ENCODE results near the gene TTLL5.

TTLL5 gene

DNA sequence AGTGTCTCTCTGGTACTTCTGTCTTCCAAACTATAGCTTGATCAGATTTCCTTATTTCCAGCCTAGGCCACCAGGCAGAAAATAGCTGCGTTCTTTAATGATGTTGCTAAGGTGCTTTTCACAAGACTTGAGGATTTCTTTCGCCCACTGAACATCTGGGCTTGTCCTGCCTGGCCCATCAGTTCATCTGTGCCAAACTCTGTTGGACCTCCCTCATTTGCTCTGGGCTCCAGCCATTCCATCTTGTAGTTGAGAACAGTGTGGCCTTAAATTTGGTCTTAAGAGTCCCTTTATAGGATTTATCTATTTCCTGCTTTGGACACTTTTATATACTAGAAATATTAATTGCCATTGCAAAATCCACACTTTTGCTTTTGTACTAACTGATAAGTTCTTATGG lies 109.6 kb downstream of the TTLL5 start:
- POLR2A ChIA-PET = no interaction called here
- TF ChIP-seq LEF1 (IDR thresholded peaks at IDR 0.05; ENCODE audit: borderline replicate concordance) = no peak
- CTCF ChIA-PET = no interaction called here
- DNase-seq (ENCODE audit: extremely low spot score) = no peak

GRCh38 chr14:75771595-75771994 lies 110.5 kb downstream of the TTLL5 start:
- POLR2A ChIA-PET = no interaction called here
- DNase-seq (ENCODE audit: extremely low spot score) = no peak
- CTCF ChIA-PET = no interaction called here
- no peak for TF ChIP-seq SUZ12 (IDR thresholded peaks at IDR 0.05)

DNA sequence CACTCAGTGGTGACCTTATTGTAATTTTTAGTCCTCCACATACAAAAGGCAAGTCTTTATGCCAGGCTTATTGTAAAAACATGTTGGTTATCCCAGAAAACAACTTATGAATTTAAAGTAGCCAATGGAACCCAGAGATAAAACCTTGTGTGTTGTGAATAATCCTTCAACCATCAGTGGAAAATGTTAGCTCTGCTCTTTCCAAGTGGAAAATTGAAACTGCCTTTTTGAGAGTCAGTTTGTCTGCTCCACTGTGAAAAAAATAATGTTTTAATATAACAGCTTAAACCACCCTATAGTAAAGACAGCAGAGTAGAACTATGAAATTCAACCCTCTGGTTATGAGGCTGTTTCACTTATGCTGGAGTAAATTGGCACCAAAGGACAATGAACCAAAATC lies 112.0 kb downstream of the TTLL5 start:
- DNase-seq (ENCODE audit: extremely low spot score) = no peak
- TF ChIP-seq ZNF384 (IDR thresholded peaks at IDR 0.05) (no peak), BHLHE40 (IDR thresholded peaks at IDR 0.05; ENCODE audit: borderline replicate concordance) (no peak), TARDBP (IDR thresholded peaks at IDR 0.05) (no peak), FOXM1 (IDR thresholded peaks at IDR 0.05; ENCODE audit: borderline replicate concordance) (no peak)
- CTCF ChIA-PET = no interaction called here
- POLR2A ChIA-PET = no interaction called here

GRCh38 chr14:75781096-75781495 lies 120.0 kb downstream of the TTLL5 start:
- ChIA-PET POLR2A (no interaction called here), CTCF (no interaction called here)
- no peak for DNase-seq (ENCODE audit: extremely low spot score)
- TF ChIP-seq FOXM1 (IDR thresholded peaks at IDR 0.05; ENCODE audit: borderline replicate concordance) (no peak), FOXK2 (IDR thresholded peaks at IDR 0.05) (no peak), ELF4 (IDR thresholded peaks at IDR 0.05) (no peak), L3MBTL2 (conservative IDR thresholded peaks at IDR 0.05) (no peak), CTBP1 (IDR thresholded peaks at IDR 0.05; ENCODE audit: borderline replicate concordance) (no peak)
- TF ChIP-seq, protein P1, sequence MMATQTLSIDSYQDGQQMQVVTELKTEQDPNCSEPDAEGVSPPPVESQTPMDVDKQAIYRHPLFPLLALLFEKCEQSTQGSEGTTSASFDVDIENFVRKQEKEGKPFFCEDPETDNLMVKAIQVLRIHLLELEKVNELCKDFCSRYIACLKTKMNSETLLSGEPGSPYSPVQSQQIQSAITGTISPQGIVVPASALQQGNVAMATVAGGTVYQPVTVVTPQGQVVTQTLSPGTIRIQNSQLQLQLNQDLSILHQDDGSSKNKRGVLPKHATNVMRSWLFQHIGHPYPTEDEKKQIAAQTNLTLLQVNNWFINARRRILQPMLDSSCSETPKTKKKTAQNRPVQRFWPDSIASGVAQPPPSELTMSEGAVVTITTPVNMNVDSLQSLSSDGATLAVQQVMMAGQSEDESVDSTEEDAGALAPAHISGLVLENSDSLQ (IDR thresholded peaks at IDR 0.05) = no peak

DNA sequence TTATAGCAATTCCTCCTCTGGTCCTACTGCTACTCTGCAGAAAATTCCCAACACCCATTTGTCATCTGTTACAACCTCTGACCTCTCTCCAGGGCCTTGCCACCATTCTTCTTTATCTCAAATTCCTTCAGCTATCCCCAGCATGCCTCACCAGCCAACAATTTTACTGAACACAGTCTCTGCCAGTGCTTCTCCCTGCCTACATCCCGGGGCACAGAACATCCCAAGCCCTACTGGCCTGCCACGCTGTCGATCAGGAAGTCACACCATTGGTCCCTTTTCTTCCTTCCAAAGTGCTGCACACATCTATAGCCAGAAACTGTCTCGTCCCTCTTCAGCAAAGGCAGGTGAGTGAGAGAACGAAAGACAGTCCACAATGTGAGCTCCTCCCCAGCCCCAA lies 122.1 kb downstream of the TTLL5 start:
- ChIA-PET POLR2A (interaction anchor here (0.6 kb wide), 1 partner anchor 85 kb away, joined by 3 read pairs; no protein-coding TSS in a partner anchor), CTCF (no interaction called here)
- TF ChIP-seq FOXM1 (IDR thresholded peaks at IDR 0.05; ENCODE audit: borderline replicate concordance) (no peak), NFRKB (IDR thresholded peaks at IDR 0.05) (no peak), HDGF (IDR thresholded peaks at IDR 0.05; ENCODE audit: borderline replicate concordance) (no peak), BHLHE40 (IDR thresholded peaks at IDR 0.05; ENCODE audit: borderline replicate concordance) (no peak), L3MBTL2 (conservative IDR thresholded peaks at IDR 0.05) (no peak), FOXK2 (IDR thresholded peaks at IDR 0.05) (no peak), SP1 (IDR thresholded peaks at IDR 0.05) (no peak), ZNF384 (IDR thresholded peaks at IDR 0.05) (no peak), TARDBP (IDR thresholded peaks at IDR 0.05) (no peak), ELF4 (IDR thresholded peaks at IDR 0.05) (no peak)
- TF ChIP-seq, protein P1 (IDR thresholded peaks at IDR 0.05) = no peak
- DNase-seq (ENCODE audit: extremely low spot score) = no peak

DNA sequence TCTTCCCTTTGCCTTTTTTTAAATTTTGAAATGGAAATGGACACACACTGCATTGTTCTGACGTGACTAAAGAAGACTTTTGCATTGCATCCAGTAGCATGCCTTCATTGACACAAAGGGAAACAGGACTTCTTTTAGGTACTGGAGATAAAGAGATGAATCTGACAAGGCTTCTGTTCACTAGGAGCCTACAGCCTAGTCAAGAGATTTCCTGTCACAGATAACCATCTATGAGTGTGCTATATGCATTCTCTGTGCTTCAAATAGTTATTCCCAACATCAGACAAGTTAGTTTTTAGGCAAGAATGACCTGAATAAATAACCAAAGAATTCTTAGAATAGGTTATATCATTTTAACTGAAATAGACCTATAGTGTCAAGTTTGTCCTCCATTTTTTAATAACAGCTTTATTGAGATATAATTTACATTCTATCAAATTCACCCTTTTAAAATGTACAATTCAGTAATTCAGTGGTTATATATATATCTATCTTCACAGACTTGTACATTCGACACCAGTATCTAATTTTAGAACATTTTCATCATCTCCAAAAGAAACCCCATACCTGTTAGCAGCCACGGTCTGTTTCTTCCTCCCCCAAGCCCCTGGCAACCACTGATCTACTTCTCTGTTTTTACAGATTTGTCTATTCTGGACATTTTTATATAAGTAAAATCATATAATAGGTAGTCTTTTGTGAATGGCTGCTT lies 122.7 kb downstream of the TTLL5 start:
- no peak for TF ChIP-seq SP1 (IDR thresholded peaks at IDR 0.05)
- no peak for TF ChIP-seq ARNT (IDR thresholded peaks at IDR 0.05)
- TF ChIP-seq FOXK2 (IDR thresholded peaks at IDR 0.05) = no peak
- no peak for TF ChIP-seq FOXM1 (IDR thresholded peaks at IDR 0.05; ENCODE audit: borderline replicate concordance)
- no peak for TF ChIP-seq HDGF (IDR thresholded peaks at IDR 0.05; ENCODE audit: borderline replicate concordance)
- TF ChIP-seq BHLHE40 (IDR thresholded peaks at IDR 0.05; ENCODE audit: borderline replicate concordance) = no peak
- ChIA-PET CTCF (no interaction called here), POLR2A (no interaction called here)
- no peak for DNase-seq (ENCODE audit: extremely low spot score)

DNA sequence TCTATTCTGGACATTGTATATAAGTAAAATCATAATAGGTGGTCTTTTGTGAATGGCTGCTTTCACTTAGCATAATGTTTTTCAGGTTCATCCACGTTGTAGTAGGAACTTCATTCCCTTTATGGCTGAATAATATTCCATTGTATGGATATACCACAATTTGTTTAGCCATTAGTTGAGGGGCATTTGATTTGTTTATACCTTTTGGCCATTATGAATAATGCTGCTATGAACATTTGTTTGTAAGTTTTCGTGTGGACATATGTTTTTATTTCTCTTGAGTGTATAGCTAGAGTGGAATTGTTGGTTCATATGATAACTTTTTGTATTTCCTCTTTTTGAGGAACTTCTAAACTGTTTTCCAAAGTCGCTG lies 123.3 kb downstream of the TTLL5 start:
- no peak for DNase-seq (ENCODE audit: extremely low spot score)
- ChIA-PET POLR2A (no interaction called here), CTCF (no interaction called here)
- TF ChIP-seq HDGF (IDR thresholded peaks at IDR 0.05; ENCODE audit: borderline replicate concordance) = no peak
- no peak for TF ChIP-seq NFRKB (IDR thresholded peaks at IDR 0.05)
- TF ChIP-seq BHLHE40 (IDR thresholded peaks at IDR 0.05; ENCODE audit: borderline replicate concordance) = no peak

DNA sequence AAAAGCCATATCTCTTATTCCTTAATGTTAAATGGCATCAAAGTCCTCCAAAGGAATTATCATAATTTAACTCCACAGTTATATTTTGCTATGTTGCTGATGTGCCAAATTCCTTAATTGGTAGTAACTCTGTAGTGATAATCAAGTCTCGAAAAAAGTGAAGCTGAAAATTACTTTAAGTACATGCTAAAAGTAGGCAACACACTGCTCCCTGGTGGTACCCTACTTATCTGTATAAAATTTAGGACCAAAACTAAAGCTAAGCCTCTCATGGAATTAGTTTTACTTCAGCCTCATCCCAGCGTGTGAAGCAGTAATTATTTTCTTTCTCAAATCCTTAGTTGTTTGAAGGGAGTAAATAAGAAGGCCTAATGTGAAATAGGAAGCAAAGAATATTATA lies 132.8 kb downstream of the TTLL5 start:
- ChIA-PET POLR2A (no interaction called here), CTCF (interaction anchor here (1.2 kb wide), 1 partner anchor 182 kb away, joined by 3 read pairs; no protein-coding TSS in a partner anchor)
- no peak for DNase-seq (ENCODE audit: extremely low spot score)
- no peak for TF ChIP-seq NFRKB (IDR thresholded peaks at IDR 0.05)
- TF ChIP-seq FOXM1 (IDR thresholded peaks at IDR 0.05; ENCODE audit: borderline replicate concordance) = no peak
- TF ChIP-seq TARDBP (IDR thresholded peaks at IDR 0.05) = no peak
- TF ChIP-seq, protein P1 (IDR thresholded peaks at IDR 0.05) = no peak
- TF ChIP-seq ZNF384 (IDR thresholded peaks at IDR 0.05) = no peak
- TF ChIP-seq SUZ12 (IDR thresholded peaks at IDR 0.05) = no peak
- no peak for TF ChIP-seq BHLHE40 (IDR thresholded peaks at IDR 0.05; ENCODE audit: borderline replicate concordance)
- no peak for TF ChIP-seq SP1 (IDR thresholded peaks at IDR 0.05)
- TF ChIP-seq FOXK2 (IDR thresholded peaks at IDR 0.05) = no peak
- TF ChIP-seq CTBP1 (IDR thresholded peaks at IDR 0.05; ENCODE audit: borderline replicate concordance) = no peak
- TF ChIP-seq L3MBTL2 (conservative IDR thresholded peaks at IDR 0.05) = no peak
- TF ChIP-seq FOXA1 (IDR thresholded peaks at IDR 0.05) = no peak

All from HEK293T (cell line).